Measurements from ENCODE around the gene ZNF516.

The ZNF516 gene

GRCh38 chr18:76465630-76466409 lies 29.2 kb downstream of the ZNF516 start:
- H3K27ac ChIP-seq (ENCODE audit: low read depth, low read length): no peak overlapping the region
- no peak overlapping the region for H3K4me2 ChIP-seq (ENCODE audit: low read length)
- no peaks in the 10 kb centered on the region for H3K9me3 ChIP-seq (ENCODE audit: control insufficient read depth, insufficient read depth, low read length)
- peaks cover 97% of the 10 kb centered on the region for H3K79me2 ChIP-seq (ENCODE audit: control insufficient read depth, low read length)
- H3K9me2 ChIP-seq (replicated peaks; ENCODE audit: control insufficient read depth, low read length): no peaks in the 10 kb centered on the region
- H3K4me1 ChIP-seq (ENCODE audit: control insufficient read depth, low read length): peaks cover 28% of the 10 kb centered on the region
- H3K36me3 ChIP-seq (ENCODE audit: control insufficient read depth, low read length): no peaks in the 10 kb centered on the region; the same call in none of the 2 replicates
- peaks cover 15% of the 10 kb centered on the region; the same call in 1 of the 2 replicates for H4K20me1 ChIP-seq (ENCODE audit: control insufficient read depth, insufficient read depth, low read depth, low read length)
- TF ChIP-seq EZH2phosphoT487 (IDR thresholded peaks at IDR 0.05; ENCODE audit: borderline replicate concordance, low read length) (no peak), CTCF (IDR thresholded peaks at IDR 0.05; ENCODE audit: low read depth, low read length, poor library complexity, severe bottlenecking) (no peak)
- no peaks in the 10 kb centered on the region for H3K27me3 ChIP-seq (ENCODE audit: control insufficient read depth, low read length)
- no peak overlapping the region for H3K4me3 ChIP-seq (ENCODE audit: low read length)
- no peaks in the 10 kb centered on the region for H3F3A ChIP-seq (ENCODE audit: control insufficient read depth, insufficient read depth)

- no peaks in the 10 kb centered on the region for H3K9me3 ChIP-seq (ENCODE audit: control insufficient read depth, insufficient read depth, low read length)
- H3K27ac ChIP-seq (ENCODE audit: low read depth, low read length): no peak overlapping the region
- H3F3A ChIP-seq (ENCODE audit: control insufficient read depth, insufficient read depth): no peaks in the 10 kb centered on the region
- TF ChIP-seq CTCF (IDR thresholded peaks at IDR 0.05; ENCODE audit: low read depth, low read length, poor library complexity, severe bottlenecking): no peak
- no peak for TF ChIP-seq EZH2phosphoT487 (IDR thresholded peaks at IDR 0.05; ENCODE audit: borderline replicate concordance, low read length)
- no peaks in the 10 kb centered on the region for H3K27me3 ChIP-seq (ENCODE audit: control insufficient read depth, low read length)
- H3K4me1 ChIP-seq (ENCODE audit: control insufficient read depth, low read length): peaks cover 22% of the 10 kb centered on the region
- H4K20me1 ChIP-seq (ENCODE audit: control insufficient read depth, insufficient read depth, low read depth, low read length): peaks cover 18% of the 10 kb centered on the region; the same call in 1 of the 2 replicates
- no peak overlapping the region for H3K4me2 ChIP-seq (ENCODE audit: low read length)
- peaks cover 4% of the 10 kb centered on the region for H3K36me3 ChIP-seq (ENCODE audit: control insufficient read depth, low read length)
- H3K9me2 ChIP-seq (replicated peaks; ENCODE audit: control insufficient read depth, low read length): no peaks in the 10 kb centered on the region
- H3K79me2 ChIP-seq (ENCODE audit: control insufficient read depth, low read length): peaks cover 97% of the 10 kb centered on the region
- no peak overlapping the region for H3K4me3 ChIP-seq (ENCODE audit: low read length)
These were observed 30.5 kb downstream of the ZNF516 start for GRCh38 chr18:76464281-76465259.

- Histone ChIP-seq H3F3A (ENCODE audit: control insufficient read depth, insufficient read depth) (no peaks in the 10 kb centered on the region), H3K27ac (ENCODE audit: low read depth, low read length) (no peak overlapping the region), H4K20me1 (ENCODE audit: control insufficient read depth, insufficient read depth, low read depth, low read length) (peaks cover 18% of the 10 kb centered on the region; the same call in 1 of the 2 replicates), H3K36me3 (ENCODE audit: control insufficient read depth, low read length) (peaks cover 6% of the 10 kb centered on the region), H3K79me2 (ENCODE audit: control insufficient read depth, low read length) (peaks cover 97% of the 10 kb centered on the region), H3K9me3 (ENCODE audit: control insufficient read depth, insufficient read depth, low read length) (no peaks in the 10 kb centered on the region), H3K4me1 (ENCODE audit: control insufficient read depth, low read length) (peaks cover 21% of the 10 kb centered on the region), H3K27me3 (ENCODE audit: control insufficient read depth, low read length) (no peaks in the 10 kb centered on the region), H3K9me2 (replicated peaks; ENCODE audit: control insufficient read depth, low read length) (no peaks in the 10 kb centered on the region), H3K4me3 (ENCODE audit: low read length) (no peak overlapping the region), H3K4me2 (ENCODE audit: low read length) (no peak overlapping the region)
- TF ChIP-seq EZH2phosphoT487 (IDR thresholded peaks at IDR 0.05; ENCODE audit: borderline replicate concordance, low read length) (no peak), CTCF (IDR thresholded peaks at IDR 0.05; ENCODE audit: low read depth, low read length, poor library complexity, severe bottlenecking) (no peak)
These were observed 31.2 kb downstream of the ZNF516 start for GRCh38 chr18:76463872-76464271.

Data from DOHH2 (cell line).